Cardiac muscle cell (in vitro differentiated cells and primary cell): ENCODE measurements around the gene MORN4. TPM values are rescaled to one million over a fixed set of nuclear protein-coding genes. Genes with fewer than 3 reads are reported as not detected.
"Not testable (repeated sequence)": the region's sequence is repeated elsewhere in the genome, so short reads cannot be mapped to it uniquely, and the experiment has no call there.

Experiments used
- DNase-seq, 2 donors: peaks; one replicate each; pipeline versions ENCODE4 v3.0.0 to v3.0.0-alpha.2; 2010 to 2017; ENCODE audit warnings: low read depth in 1 of 2, low spot score in 1 of 2
- H3K27ac ChIP-seq: fragments of 200-600 bp; sonication (generic); 2 replicates; pipeline ENCODE4 v1.5.1; 2016
- H3K27me3 ChIP-seq: fragments of 200-600 bp; sonication (generic); 2 replicates; pipeline ENCODE4 v1.6.0; 2016; ENCODE audit warnings: control low read depth
- H3K36me3 ChIP-seq: fragments of 200-600 bp; sonication (generic); 2 replicates; pipeline ENCODE4 v1.5.1; 2016; ENCODE audit warnings: control low read depth
- H3K4me1 ChIP-seq: fragments of 200-600 bp; sonication (generic); 2 replicates; pipeline ENCODE4 v1.8.1; 2017; ENCODE audit warnings: low read depth, mild to moderate bottlenecking, mixed run types
- H3K4me3 ChIP-seq: fragments of 200-600 bp; sonication (generic); 2 replicates; pipeline ENCODE4 v1.5.1; 2016; ENCODE audit warnings: mild to moderate bottlenecking
- H3K9me3 ChIP-seq: fragments of 200-600 bp; sonication (generic); 2 replicates; pipeline ENCODE4 v1.5.1; 2017; ENCODE audit warnings: low read depth, mild to moderate bottlenecking, control low read depth
- CTCF ChIP-seq: IDR thresholded peaks from 2 replicates; pipeline ENCODE4 v1.5.1; 2012; ENCODE audit warnings: low read depth, mild to moderate bottlenecking, low read length
- polyA plus RNA-seq: library from polyadenylated mRNA; unstranded; fragments of >200 nt; fragmentation: Nextera tagmentation; extraction: Ambion mirVana; gene quantifications from 2 replicates; pipeline ENCODE4 v1.2.1, GENCODE V29; 2016
- total RNA-seq: library from RNA; depleted of rRNA; stranded (reverse); fragments of >200 nt; gene quantifications from 2 replicates; pipeline ENCODE4 v1.2.3, GENCODE V29; 2016

The MORN4 gene
- total and polyA plus RNA-seq, 2 experiments from 2014 or later = 18.7 to 48.1 TPM

- Histone ChIP-seq H3K36me3 (no peaks in the 10 kb centered on the region), H3K4me1 (peaks cover 5% of the 10 kb centered on the region), H3K4me3 (peak within 1 kb of the TSS; percentile 70), H3K27me3 (no peaks in the 10 kb centered on the region), H3K27ac (peak within 1 kb of the TSS; percentile 89), H3K9me3 (no peaks in the 10 kb centered on the region)
- no peak for TF ChIP-seq CTCF
- DNase-seq = peak; percentile 100
Measured at GRCh38 chr10:97640174-97640867, 7.0 kb upstream of the MORN4 start, which contains the start of gene PI4K2A. TSS of gene PI4K2A (plus strand) at chr10:97640671. CDS start at chr10:97640743, 72 bp downstream.

- H3K27ac ChIP-seq, H3K4me1 ChIP-seq: not testable (repeated sequence)
Measured at GRCh38 chr10:97639090-97639489, 5.8 kb upstream of the MORN4 start.

GRCh38 chr10:97635577-97635976 lies 2.3 kb upstream of the MORN4 start:
- Histone ChIP-seq H3K4me3 (no peak overlapping the region), H3K36me3 (no peaks in the 10 kb centered on the region), H3K4me1 (no peaks in the 10 kb centered on the region), H3K27me3 (no peaks in the 10 kb centered on the region), H3K9me3 (no peaks in the 10 kb centered on the region), H3K27ac (no peak overlapping the region)
- no peak for TF ChIP-seq CTCF
- no peak for DNase-seq

More at GRCh38 chr10:97639090-97639489, 5.8 kb upstream of the MORN4 start:
- not testable (repeated sequence) for H3K9me3 ChIP-seq, H3K4me3 ChIP-seq, H3K36me3 ChIP-seq, DNase-seq, H3K27me3 ChIP-seq

- Histone ChIP-seq H3K4me3 (peak overlapping the region; percentile 56), H3K4me1 (no peaks in the 10 kb centered on the region), H3K36me3 (no peaks in the 10 kb centered on the region), H3K9me3 (no peaks in the 10 kb centered on the region), H3K27me3 (no peaks in the 10 kb centered on the region), H3K27ac (peak overlapping the region; percentile 83)
- DNase-seq = peak in 1 of 2 donors; percentile 15
- peak; percentile 8 for TF ChIP-seq CTCF
Measured at GRCh38 chr10:97633921-97634320, 621 bp upstream of the MORN4 start.

GRCh38 chr10:97631098-97631497 lies 2.2 kb downstream of the MORN4 start:
- H3K27ac ChIP-seq = no peak overlapping the region
- no peaks in the 10 kb centered on the region for H3K36me3 ChIP-seq
- H3K9me3 ChIP-seq = no peaks in the 10 kb centered on the region
- no peak for TF ChIP-seq CTCF
- no peaks in the 10 kb centered on the region for H3K4me1 ChIP-seq
- H3K27me3 ChIP-seq = no peaks in the 10 kb centered on the region
- no peak overlapping the region for H3K4me3 ChIP-seq
- no peak for DNase-seq

GRCh38 chr10:97629289-97629688 lies 4.0 kb downstream of the MORN4 start:
- no peaks in the 10 kb centered on the region for H3K4me1 ChIP-seq
- H3K9me3 ChIP-seq = no peaks in the 10 kb centered on the region
- H3K27me3 ChIP-seq = no peaks in the 10 kb centered on the region
- H3K36me3 ChIP-seq = no peaks in the 10 kb centered on the region
- no peak for DNase-seq
- TF ChIP-seq CTCF = no peak
- no peak overlapping the region for H3K4me3 ChIP-seq
- H3K27ac ChIP-seq = no peak overlapping the region
